Stimulated activated CD8-positive, alpha-beta memory T cell treated with anti-CD3 and anti-CD28 coated beads, Interleukin-12 subunit alpha, Interleukin-12 subunit beta, amount 100 ng/mL, for 1 hour (primary cell): ENCODE data around the gene GFOD2.

Experiments used
- DNase-seq: peaks from one replicate; pipeline ENCODE4 v3.0.0-alpha.2; 2020; ENCODE audit warnings: low read depth

GFOD2 gene

GRCh38 chr16:67657751-67658518 is 61.2 kb downstream of the GFOD2 start:
- no peak for DNase-seq

DNA sequence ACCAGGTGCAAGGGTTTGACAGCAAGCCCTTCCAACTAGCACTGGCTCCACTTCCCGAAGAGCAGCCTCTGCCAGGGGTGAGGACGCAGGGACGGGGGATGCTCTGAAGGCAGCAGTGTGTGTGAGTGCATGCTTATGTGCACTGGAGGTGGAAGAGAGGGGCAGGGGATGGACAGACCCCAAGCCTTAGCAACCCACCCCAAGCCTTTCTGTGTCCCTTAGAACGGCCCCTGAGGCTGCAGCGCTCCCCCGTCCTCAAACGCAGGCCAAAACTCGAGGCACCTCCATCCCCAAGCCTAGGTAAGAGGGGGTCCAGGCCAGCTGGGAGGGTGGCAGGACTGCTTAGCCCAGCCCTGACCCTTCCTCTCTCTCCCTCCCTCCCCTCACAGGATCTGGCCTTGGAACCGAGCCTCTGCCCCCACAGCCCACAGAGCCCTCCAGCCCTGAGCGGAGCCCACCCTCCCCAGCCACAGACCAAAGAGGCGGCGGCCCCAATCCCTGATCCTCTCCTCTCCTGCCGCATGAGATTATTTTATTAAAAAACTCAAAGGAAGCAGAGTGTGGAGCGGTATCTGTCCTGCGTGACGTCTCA is 62.0 kb downstream of the GFOD2 start:
- no peak for DNase-seq

- DNase-seq, result no peak
Observed at GRCh38 chr16:67656344-67657016, 62.6 kb downstream of the GFOD2 start.

DNA sequence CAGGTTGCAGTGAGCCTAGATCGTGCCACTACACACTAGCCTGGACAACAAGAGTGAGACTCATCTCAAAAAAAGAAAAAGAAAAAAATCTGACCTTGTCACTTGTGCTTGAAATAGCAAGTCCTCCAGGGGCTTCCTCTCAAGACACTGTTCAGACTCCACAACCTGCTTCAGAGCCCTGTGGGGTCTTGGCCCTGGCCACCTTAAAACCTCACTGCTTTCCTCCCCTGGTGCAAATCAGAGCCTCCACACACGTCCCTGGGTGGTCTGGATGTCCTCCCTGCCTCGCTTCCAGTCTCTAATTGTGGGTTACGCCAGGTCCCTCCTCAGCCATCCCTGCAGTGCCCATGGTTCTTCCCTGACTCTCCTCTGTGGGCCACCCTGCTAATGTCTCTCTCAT is 63.8 kb downstream of the GFOD2 start:
- no peak for DNase-seq

DNA sequence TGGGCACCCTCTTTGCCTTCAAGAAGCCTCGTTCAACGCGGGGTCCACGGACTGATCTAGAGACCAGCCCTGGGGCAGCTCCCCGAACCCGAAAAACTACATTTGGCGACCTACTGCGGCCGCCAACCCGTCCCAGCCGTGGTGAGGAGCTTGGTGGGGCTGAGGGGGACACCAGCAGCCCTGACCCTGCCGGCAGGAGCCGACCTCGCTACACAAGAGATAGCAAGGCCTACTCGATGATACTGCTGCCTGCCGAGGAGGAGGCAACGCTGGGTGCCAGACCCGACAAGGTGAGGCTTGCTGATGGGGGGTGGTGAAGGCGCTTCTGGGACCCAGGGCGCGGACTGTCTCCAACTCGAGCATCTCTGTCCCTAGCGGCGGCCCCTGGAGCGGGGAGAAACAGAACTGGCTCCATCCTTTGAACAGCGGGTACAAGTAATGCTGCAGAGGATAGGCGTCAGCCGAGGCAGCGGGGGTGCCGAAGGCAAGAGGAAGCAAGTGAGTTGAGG is 64.7 kb downstream of the GFOD2 start:
- DNase-seq, result no peak

- DNase-seq, result no peak
Observed at GRCh38 chr16:67653789-67654402, 65.2 kb downstream of the GFOD2 start.

DNA sequence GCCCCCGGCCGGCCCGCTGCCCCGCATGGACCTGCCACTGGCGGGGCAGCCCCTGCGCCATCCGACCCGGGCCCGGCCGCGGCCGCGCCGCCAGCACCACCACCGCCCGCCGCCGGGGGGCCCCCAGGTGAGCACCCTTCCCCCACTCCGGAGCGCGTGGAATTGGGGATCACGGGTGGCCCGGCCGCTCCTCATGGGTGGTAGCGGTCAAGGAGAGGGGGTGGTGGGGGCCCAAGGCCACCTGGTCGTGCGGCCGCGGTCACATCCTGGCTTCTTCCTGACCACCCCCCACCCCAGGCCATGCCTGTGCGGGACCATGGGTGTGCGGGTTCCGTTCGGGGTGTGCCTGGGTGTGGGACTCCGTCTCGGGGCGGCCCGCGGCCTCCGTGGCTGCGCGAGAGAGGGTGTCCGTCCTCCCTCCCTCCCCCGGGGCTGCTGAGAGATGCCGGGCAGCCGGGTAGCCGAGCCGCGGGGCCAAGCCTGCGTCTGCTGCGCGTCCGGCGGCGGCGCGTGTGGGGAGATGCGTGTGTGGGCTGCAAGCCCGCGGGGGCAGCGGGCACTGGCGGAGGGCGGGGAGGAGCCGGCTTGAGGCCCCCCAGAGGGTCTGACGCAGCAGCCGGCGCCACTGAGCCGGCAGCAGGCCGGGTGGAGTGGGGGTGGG is 65.9 kb downstream of the GFOD2 start:
- DNase-seq, result no peak

DNA sequence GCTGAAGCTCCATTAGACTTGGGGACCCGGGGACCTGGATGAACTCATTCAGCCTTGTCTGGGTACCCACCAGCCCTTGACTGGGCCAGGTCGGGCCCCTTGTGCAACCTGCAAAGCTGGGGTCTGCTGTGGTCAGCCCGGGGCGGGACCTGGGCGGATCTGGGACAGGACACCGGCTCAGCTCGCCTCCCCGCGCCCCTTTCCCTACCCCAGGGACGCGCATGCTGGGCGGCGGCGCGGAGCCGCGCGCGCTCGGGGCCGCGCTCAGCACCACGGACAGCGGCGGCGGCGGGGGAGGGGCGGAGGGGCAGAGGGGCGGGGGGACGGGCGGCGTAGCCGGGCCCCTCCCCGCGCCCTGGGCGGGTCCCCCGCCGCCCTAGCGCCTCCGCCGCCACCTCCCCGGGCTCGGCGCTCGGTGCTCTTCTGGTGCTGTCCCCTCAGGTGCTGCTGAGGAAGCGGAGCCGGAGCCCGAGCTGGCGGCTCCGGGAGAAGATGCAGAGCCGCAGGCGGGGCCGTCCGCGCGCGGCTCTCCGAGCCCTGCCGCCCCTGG is 66.5 kb downstream of the GFOD2 start:
- DNase-seq, result no peak

- DNase-seq, result no peak
Observed at GRCh38 chr16:67651847-67652246, 67.3 kb downstream of the GFOD2 start.

DNA sequence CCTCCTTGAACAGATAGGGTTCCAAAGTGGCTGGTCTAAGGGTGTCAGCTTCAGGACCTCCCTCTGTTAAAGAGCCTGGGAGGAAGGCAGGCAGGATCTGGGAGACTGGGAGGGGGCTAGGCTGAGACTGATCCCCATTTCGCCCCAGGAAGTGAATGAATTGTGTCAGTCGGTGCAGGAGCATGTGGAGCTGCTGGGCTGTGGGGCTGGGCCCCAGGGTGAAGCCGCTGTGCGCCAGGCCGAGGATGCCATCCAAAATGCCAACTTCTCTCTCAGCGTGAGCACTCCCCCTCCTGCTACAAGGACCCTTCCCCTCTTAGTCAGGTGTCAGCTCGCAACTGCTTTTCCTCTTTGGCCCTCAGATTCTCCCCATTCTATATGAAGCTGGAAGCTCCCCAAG is 68.1 kb downstream of the GFOD2 start:
- DNase-seq, result no peak

- no peak for DNase-seq
Observed at GRCh38 chr16:67650023-67650422, 69.1 kb downstream of the GFOD2 start.

GRCh38 chr16:67649494-67649931 is 69.6 kb downstream of the GFOD2 start:
- no peak for DNase-seq

- DNase-seq, result no peak
Observed at GRCh38 chr16:67648764-67649407, 70.2 kb downstream of the GFOD2 start.

- no peak for DNase-seq
Observed at GRCh38 chr16:67648088-67648763, 70.9 kb downstream of the GFOD2 start.

DNA sequence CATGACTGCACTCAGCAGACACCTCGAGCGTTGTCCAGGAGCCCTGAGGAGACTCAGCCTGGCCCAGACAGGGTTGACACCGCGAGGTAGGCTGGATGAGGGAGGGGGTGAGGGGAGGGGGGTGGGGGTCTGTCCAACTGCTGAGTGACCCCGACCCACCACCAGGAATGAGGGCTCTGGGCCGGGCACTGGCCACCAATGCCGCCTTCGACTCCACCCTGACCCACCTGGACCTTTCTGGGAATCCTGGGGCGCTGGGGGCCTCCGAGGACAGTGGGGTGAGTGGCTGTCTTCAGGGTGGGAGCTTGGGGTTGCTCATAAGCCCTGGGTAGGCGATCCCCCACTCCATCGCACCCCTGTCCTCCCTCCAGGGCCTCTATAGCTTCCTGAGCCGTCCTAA is 71.4 kb downstream of the GFOD2 start:
- no peak for DNase-seq

DNA sequence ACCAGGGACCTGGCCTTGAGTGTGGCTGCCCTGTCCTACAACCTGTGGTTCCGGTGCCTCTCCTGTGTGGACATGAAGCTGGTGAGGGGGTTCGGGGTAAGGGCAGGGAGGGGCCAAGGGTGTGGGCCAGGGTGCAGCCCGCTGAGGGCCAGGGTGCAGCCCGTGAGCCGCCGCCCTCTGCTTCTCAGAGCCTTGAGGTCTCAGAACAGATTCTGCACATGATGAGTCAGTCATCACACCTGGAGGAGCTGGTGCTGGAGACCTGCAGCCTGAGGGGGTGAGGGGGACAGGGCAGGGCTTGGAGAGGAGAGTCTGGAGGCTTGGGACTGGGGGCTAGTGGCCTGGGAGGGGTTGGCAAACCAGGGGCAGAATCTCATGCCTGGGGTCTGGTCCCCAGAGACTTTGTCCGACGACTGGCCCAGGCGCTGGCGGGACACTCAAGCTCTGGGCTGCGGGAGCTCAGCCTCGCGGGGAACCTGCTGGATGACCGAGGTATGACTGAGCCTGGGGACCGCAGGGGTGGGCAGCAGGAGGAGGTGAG is 71.9 kb downstream of the GFOD2 start:
- no peak for DNase-seq

GRCh38 chr16:67645397-67646121 is 73.6 kb downstream of the GFOD2 start:
- DNase-seq, result no peak

DNA sequence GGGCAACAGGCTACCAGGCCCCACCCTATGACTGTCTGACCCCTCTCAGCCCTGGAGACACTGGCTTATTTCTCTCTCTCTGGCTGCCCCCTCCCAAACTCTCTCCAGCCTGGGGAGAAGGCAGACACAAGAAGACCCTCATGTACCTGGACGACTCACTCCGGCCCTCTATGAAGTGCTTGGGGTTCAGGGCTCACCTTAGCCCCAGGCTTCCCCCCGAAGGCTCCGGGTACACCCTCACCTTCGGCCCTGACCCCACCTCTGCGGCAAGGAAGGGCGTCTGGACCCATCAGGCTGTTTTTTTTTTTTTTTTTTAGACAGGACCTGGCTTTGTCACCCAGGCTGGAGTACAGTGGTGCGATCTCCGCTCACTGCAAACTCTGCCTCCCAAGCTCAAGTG is 75.1 kb downstream of the GFOD2 start:
- no peak for DNase-seq

DNA sequence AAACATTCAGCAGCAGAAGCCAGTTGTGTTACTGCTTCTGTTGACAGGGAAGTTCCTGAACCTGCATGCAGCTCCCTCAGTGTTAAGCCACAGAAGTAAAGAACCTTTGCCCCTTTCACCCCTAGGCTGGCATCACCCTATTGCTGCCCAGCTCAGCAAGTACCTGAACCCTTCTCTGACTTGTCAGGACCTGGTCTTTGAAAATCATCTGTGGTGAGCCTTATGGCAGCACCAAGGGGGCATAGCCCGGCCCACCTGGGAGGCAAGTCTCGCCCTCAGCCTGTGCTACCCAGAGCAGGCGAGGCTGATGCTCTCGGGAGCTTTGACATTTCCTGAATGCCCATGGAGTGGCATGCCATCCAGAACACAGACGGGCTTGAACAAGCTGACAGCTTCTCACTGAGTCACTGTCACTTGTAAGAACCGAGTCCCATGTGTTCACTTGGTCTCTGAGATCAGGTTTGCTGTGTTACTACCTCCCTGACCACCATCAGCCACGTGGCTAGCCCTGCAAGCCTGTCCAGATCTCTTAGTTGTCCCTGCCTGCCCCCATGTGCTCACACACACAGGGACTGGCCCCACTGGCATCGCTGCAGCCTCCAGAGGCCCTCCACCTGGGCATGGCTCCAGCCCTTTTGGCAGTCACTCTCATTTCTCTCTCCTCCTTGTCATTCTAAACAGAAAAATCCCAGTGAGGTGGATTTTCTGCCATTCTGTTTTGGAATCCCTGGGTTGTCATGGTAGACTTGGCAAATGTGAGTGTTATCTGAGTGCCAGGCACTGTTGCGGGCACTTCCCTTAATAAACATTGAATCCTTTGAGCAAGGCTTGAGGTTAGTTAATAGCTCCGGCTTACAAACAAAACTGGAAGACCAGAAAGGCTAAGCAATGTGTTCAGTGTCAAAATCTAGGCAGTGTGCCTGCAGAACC is 77.1 kb downstream of the GFOD2 start:
- DNase-seq, result no peak
